NCI-H510A treated with DMSO at 0.1 percent for 48 hours (cell line): ENCODE measurements around the gene KRTAP4-3.
"Not testable (repeated sequence)": the region's sequence is repeated elsewhere in the genome, so short reads cannot be mapped to it uniquely, and the experiment has no call there.

Experiments
- DNase-seq: peaks from one replicate; lab custom pipeline; 2025; lab: John Stamatoyannopoulos, UW

Gene KRTAP4-3

DNA sequence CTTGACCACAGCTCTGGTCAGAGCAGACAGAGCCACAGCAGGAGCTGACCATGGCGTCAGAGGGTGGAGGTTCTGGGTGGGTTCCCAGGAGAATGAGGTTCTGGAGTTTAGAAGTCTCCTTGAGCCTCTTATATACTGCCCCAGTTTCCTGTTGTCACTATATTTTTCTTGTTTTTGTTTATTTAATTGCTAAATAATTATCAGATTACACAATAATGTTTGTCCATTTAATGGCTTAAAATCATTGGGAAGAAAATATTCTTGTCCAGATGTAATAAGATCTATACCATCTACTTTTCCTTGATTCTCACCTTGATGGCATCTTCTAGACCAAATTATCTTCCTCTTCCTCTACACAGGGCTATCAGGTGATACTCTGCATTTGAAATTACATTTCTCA, at the start of gene KRTAP4-3:
Gene KRTAP4-3 (minus strand): TSS at position 101 of the 400 bp plus-strand sequence. CDS start 49 bp downstream, at position 52.
- DNase-seq = no peak

DNA sequence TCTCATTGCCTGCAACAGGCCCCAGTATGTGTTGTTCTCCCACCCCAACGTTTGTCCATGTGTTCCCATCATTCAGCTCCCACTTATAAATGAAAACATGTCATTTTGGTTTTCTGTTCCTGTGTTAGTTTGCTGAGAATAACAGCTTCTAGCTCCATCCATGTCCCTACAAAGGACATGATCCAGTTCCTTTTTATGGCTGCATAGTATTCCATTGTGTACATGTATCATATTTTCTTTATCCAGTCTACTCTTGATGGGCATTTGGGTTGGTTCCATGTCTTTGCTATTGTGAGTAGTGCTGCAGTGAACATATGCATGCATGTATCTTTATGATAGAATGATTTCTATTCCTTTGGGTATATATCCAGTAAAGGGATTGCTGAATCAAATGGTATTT, 47.7 kb upstream of the KRTAP4-3 start:
- no peak for DNase-seq

DNA sequence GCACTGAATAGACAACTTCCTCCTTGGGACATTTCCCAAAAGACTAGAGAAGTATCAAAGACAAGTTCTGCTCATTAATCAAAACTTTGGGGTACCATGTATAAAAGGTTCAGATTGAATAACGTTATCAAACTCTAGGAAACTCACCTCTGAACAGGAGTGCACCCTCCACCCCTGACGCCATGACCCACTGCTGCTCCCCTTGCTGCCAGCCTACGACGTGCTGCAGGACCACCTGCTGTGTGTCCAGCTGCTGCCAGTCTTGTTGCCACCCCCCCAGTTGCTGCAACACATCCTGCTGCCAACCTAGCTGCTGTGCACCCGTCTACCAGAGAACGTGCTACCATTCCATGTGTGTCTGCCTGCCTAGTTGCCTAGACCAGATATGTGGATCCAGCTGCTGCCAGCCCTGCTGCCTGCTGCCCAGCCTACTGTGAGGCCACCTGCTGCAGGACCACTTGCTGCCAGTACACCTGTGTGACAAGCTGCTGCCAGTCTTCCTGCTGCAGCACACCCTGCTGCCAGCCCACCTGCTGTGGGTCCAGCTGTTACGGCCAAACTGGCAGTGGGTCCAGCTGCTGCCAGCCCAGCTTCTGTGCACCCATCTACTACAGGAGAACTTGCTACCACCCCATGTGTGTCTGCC, 44.6 kb upstream of the KRTAP4-3 start:
- peak; percentile 79 for DNase-seq

DNA sequence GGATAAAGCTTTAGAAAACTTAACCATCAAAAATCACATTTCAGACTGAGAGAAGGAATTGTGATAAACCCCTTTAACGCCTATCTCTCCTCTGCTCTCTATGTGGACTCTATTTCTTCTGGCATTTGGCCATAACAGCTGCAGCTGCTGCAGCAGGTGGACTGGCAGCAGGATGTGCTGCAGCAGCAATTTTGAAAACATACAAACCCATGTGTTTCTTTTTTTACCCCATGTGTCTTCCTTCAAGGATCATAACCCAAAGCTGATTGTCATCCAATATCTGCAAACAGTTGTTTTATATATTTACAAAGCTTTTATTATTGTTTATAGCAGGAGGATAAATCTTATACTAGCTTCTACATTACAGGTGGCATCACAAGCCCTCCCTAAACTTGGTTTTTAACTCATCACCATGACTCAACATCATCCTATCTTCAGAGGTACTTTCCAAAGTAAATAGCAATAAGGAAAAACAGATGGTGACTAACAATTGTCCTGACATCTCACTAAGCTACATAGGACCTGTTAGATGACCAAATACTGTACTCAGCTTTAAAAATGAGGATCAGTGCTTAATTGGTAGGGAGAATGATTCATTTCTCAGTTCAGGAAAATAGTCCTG, 43.9 kb upstream of the KRTAP4-3 start:
- DNase-seq = peak; percentile 84

DNA sequence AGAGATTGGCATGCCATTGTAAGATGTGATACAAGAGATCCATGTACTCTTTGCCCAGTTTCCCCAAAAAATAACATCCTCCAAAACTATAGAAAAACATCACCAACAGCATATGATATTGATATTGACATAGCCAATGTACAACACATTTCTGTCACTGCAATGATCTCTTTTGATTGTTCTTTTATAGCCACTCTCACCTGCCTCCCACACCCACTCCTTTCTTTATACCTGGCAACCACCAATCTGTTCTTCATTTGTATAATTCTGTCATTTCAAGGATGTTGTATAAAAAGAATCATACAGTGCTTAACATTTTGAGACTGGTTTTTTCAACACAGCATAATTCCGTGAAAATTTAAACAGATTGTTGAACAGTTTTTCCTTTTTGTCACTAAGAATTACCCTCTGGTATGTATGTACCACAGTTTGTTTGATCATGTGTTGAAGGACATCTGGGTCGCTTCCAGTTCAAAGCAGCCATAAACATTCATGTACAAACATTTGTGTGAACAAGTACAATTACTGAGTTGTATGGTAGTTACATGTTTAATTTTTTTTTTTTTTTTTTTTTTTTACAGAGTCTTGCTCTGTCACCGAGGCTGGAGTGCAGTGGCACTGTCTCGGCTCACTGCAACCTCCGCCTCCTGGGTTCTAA, 31.5 kb upstream of the KRTAP4-3 start:
- DNase-seq = no peak

DNA sequence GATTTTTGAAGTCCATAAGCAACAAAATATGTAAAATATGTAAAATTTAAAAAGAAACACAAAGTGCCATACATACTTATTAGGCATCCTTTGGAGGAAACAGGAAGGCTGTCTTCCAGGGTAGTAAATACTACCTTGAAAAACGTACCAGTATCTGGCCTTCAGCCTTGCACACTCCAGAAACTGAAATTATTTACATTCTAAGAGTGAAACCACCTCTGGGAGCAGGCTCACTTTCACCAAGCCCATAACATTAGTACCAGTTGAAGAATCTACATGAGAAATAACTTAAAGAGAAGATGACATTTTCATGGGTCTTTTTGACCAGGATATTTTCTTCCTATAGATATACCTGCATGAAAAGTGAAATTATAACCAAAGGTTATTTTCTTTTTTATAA, 28.0 kb upstream of the KRTAP4-3 start:
- no peak for DNase-seq

DNA sequence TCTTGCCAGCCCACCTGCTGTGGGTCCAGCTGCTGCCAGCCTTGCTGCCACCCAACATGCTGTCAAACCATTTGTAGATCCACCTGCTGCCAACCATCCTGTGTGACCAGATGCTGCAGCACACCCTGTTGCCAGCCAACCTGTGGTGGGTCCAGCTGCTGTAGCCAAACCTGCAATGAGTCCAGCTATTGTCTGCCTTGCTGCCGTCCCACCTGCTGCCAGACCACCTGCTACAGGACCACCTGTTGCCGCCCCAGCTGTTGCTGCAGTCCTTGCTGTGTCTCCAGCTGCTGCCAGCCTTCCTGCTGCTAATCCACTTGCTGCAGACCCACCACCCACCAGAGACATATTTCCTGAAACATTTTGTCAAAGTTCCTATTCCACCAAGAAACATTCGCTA, 22.3 kb upstream of the KRTAP4-3 start:
- no peak for DNase-seq

DNA sequence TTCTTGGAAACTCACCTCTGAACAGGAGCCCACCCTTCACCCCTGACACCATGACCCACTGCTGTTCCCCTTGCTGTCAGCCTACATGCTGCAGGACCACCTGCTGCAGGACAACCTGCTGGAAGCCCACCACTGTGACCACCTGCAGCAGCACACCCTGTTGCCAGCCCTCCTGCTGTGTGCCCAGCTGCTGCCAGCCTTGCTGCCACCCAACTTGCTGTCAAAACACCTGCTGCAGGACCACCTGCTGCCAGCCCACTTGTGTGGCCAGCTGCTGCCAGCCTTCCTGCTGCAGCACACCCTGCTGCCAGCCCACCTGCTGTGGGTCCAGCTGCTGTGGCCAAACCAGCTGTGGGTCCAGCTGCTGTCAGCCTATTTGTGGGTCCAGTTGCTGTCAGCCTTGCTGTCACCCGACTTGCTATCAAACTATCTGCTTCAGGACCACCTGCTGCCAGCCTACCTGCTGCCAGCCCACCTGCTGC, 21.9 kb upstream of the KRTAP4-3 start, which contains the start of gene KRTAP9-1:
Gene KRTAP9-1 (plus strand): TSS at position 51 of the 482 bp plus-strand sequence. CDS start 0 bp downstream, at position 51.
- DNase-seq = not testable (repeated sequence)

DNA sequence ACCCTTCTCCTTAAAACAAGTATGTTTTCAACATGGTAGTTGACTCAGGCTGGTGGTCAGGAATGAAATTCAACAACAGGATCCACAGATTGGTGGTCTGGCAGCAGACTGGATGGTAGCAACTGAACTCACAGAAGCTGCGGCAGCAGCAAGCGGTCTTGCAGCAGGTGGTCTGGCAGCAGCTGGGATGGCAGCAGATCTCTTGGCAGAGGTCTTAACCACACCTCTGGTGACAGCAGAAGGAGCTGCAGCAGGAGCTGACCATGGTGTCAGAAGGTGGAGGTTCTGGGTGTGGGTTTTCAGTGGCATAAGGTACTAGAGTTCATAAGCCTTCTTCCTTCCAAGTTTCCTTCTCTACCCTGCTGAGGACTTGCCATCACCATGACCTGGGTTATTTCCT, 18.9 kb upstream of the KRTAP4-3 start:
- no peak for DNase-seq

DNA sequence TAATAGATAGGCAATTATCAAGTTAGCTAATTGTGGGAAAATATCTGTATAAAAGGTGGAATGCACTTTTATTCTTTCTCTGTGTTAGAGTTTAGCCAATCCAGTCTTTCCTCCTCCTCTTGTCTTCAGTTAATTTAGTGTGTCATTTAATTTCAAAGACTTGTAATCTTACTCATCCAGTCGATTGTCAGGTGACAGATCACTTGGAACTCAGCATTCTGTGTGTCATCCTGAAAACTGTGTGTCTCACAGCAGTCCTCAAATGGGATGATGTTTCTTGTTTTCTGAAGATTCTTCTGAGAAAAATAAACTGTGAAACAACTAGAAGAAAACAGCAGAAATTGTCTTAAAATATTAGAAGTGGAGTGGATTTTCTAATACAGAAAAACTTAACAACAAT, 17.0 kb upstream of the KRTAP4-3 start:
- no peak for DNase-seq

DNA sequence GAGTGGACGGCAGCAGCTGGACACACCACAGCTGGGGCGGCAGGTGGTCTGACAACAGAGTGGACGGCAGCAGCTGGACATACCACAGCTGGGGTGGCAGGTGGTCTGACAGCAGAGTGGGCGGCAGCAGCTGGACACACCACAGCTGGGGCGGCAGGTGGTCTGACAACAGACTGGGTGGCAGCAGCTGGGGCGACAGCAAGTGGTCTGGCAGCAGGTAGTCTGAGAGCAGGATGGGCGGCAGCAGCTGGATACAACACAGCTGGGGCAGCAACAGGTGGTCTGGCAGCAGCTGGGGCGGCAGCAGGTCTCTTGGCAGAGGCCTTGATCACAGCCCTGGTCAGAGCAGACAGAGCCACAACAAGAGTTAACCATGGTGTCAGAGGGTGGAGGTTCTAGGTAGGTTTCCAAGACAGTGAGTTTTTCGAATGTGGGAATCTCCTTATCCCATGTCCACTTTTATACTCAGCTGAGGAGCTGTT, 16.5 kb upstream of the KRTAP4-3 start, which contains the start of gene KRTAP4-1:
Gene KRTAP4-1 (minus strand): TSS at position 432 of the 482 bp plus-strand sequence. CDS start 57 bp downstream, at position 375.
- no peak for DNase-seq

DNA sequence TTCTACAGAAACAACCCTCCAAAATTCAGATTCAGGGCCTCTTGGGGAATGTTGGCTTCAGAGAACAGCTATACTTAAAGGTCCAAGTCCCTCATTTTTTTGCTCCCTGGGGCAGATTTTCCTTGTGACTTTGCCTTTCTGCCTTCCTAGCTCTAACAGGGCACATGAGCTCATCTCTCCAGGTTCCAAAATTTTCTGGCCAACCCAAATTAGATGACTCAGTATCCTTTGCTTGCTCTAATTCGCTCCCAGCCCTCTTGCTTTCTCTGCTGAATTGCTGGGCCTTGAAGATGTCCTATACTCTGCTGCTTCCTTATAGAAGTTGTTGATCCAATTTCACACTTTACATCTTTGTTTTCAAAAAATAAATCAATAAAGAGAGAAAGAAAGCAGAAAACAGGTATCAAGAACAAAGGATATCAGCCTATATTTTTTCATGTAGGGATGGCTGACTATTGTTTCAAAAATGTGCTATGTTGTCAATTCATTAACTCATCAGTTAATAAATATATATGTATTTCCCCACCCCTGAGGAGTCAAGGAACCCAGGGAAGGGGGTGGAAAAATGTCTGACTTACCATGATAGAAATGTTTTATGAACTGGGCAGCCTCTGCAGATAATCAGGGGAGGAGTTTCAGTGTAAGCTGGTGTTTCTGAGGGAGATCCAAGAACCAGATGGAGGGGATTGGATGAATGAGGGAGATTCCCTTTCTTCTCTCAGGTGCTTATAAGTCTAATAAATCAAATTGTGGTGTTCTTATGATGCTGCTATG, 11.0 kb upstream of the KRTAP4-3 start:
- no peak for DNase-seq

DNA sequence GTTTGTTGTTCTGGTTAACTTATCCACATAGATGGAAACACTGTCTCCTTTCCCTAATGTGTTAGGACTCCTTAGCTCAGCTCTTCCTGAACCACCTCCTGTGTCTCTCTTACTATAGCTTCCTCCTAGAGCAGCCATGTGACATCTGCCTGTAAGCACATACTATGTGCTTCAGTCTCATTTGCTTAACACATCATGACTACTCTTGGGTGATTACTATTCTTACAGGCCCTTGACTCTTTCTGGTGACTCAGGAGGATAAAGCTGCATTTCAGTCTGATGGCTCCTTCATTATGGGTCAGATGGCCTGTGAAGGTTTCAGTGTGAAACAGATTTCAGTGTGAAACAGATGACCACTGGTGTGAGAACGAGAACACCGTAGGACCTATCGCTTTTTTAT, 10.3 kb upstream of the KRTAP4-3 start:
- no peak for DNase-seq

DNA sequence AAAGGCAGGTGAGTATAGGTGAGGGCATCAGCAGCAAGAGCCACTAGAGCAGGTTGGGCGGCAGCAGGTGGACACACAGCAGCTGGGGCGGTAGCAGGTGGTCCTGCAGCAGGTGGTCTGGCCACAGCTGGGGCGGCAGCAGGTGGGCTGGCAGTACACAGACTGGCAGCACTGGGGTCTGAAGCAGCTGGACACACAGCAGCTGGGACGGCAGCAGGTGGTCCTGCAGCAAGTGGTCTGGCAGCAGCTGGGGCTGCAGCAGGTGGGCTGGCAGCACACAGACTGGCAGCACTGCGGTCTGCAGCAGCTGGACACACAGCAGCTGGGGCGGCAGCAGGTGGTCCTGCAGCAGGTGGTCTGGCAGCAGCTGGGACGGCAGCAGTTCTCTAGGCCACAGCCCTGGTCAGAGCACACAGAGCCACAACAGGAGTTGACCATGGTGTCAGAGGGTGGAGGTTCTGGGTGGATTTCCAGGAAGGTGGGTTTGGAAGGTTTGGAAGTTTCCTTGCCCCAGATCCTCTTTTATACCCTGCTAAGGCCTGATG, 9.8 kb upstream of the KRTAP4-3 start, which contains the start of gene KRTAP4-2:
Gene KRTAP4-2 (minus strand): TSS at position 495 of the 545 bp plus-strand sequence. CDS start 57 bp downstream, at position 438.
- no peak for DNase-seq

DNA sequence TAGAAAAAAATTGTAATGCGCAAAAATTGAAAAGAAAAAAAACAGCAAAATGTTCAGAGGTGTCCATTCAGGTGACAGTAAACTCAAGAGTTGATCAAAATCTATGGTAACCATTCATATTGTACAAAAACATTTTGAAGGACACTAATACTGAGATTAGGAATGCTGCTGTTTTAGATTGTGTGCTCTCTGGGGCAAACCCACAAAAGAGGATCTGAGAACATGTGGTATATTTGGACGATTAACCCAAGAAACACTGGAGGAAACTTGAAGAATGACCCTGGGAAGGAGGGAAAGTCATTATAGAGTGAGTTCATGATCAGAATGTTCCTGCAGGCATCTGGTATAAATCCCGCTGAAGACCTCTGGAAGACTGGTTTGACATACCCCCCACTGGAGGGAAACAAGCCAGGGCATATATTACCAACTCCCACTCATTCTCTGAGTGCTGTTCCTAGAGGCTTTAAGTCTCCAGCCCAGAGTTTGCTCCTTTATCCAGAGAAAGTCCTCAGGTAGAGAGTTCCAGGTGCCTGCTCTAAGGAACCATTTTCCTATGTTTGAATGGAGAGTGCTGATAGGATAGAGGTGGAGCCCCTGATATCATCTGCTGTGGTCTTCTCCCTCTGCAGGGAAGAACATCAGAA, 8.8 kb upstream of the KRTAP4-3 start:
- no peak for DNase-seq

DNA sequence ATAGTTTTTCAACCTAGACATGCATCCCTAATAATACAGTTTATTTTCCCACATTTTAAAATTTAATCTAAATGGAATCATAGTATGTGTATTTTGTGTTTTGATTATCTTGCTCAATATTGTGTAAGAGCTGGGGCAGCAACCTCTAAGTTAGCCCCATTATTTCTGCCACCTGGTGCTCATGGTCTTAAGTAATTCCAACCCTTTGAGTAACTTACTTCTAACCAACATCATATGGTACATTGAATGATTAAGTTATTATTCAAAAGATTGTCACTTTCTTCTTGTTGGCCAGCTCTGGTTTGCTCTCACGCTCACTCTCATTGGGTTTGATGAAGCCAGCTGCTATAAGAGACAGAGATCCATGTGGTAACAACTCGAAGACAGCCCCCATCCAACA, 3.9 kb upstream of the KRTAP4-3 start:
- no peak for DNase-seq

DNA sequence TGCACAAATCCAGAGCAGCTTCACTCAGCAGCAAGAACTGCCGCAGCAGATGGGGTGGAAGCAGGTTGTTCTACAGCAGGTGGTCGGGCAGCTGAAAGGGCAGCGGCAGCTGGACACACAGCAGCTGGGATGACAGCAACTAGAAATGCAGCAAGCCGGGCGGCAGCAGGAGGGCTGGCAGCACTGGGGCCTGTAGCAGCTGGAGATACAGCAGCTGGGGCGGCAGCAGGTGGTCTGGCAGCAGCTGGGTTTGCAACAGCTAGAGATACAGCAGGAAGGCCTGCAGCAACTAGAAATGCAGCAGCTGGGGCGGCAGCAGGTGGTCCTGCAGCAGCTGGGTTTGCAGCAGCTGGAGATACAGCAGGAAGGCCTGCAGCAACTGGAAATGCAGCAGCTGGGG, 460 bp downstream of the KRTAP4-3 start:
- DNase-seq = no peak

DNA sequence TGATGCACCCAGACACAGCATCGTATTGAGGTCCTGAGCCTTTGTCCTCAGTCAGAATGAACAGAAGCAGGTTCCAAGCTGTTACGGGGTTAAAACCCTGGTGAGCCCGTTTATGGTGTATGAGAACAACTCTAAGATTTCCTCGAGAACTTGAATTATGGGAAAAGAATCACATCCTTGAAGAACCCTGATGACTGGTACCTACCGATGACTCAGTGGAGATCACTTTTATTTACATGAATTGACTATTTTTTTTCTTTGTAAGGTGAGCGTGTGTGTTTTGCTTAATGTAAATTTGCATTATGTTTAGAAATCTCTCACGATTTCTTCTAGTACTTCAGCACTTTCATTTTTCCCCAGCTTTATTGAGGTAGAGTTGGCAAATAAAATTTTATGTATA, 4.2 kb downstream of the KRTAP4-3 start:
- DNase-seq = no peak

DNA sequence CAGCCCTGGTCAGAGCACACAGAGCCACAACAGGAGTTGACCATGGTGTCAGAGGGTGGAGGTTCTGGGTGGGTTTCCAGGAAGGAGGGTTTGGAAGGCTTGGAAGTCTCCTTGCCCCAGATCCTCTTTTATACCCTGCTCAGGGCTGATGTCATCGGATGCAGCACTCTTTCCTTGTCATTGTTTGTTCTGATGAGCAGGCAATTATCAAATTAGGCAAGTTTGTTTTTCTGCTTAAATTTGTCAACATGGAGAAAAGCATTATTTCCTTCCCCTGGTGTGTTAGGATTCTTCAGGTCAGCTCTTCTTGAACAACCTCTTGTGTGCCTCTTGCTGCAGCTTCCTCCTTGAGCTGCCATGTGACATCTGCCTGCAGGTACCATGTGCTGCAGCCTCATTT, 7.4 kb downstream of the KRTAP4-3 start, which contains the start of gene KRTAP4-4:
Gene KRTAP4-4 (minus strand): TSS at position 101 of the 400 bp plus-strand sequence. CDS start 57 bp downstream, at position 44.
- no peak for DNase-seq

DNA sequence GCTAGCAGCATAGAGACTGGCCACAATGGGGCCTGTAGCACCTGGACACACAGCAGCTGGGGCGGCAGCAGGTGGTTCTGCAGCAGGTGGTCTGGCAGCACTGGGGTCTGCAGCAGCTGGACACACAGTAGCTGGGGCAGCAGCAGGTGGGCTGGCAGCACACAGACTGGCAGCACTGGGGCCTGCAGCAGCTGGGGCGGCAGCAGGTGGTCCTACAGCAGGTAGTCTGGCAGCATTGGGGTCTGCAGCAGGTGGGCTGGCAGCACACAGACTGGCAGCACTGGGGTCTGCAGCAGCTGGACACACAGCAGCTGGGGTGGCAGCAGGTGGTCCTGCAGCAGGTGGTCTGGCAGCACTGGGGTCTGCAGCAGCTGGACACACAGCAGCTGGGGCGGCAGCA, 7.8 kb downstream of the KRTAP4-3 start:
- DNase-seq = not testable (repeated sequence)

DNA sequence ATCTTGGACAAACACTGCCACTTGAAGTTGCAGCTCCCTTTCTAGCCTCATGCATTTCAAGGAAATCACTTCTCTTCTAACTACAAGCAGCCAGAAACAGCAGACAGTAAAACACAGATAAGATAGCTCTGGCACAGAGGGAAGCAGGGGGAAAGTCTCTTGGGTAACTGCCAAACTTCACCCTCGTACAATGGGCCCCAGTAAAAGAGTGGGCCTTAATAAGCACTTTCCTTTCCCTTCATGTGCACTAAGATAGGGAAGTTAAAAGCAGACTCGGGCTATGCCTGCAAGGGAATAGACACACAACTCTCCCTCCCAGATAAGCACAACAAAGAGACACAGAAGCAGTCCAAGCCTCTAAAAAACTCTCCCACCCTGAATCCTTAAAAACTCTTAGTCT, 14.2 kb downstream of the KRTAP4-3 start:
- DNase-seq = no peak
